ENCODE data around the gene PCDHA1. TPM values are rescaled to one million over a fixed set of nuclear protein-coding genes. Genes with fewer than 3 reads are reported as not detected.

The PCDHA1 gene
- total RNA-seq, 2 experiments from 2014 or later: not detected

GRCh38 chr5:140857177-140857986, 71.4 kb downstream of the PCDHA1 start:
- BruUV-seq (replicated peaks): no TSS peak
- H3K27ac ChIP-seq (ENCODE audit: low read depth, low read length, poor library complexity, severe bottlenecking): no peak overlapping the region
- no peaks in the 10 kb centered on the region for H3K4me1 ChIP-seq (ENCODE audit: insufficient read depth, low read length, poor library complexity, severe bottlenecking)
- H3K4me3 ChIP-seq (ENCODE audit: low read depth, low read length, poor library complexity, severe bottlenecking): no peak overlapping the region
- POLR2A ChIA-PET: no interaction called here
- no peak for DNase-seq (ENCODE audit: low spot score)
- no peaks in the 10 kb centered on the region for H3K9me3 ChIP-seq (ENCODE audit: low read length)
- H4K20me1 ChIP-seq (ENCODE audit: insufficient read depth, low read length): no peaks in the 10 kb centered on the region
- no peaks in the 10 kb centered on the region for H3K36me3 ChIP-seq (ENCODE audit: insufficient read depth, low read length)
- H3K9me2 ChIP-seq (ENCODE audit: insufficient read depth, low read length): no peaks in the 10 kb centered on the region
- no peaks in the 10 kb centered on the region for H3K79me2 ChIP-seq (ENCODE audit: insufficient read depth, low read depth, low read length)
- CTCF ChIA-PET (ENCODE audit: unreplicated experiment): no interaction called here
- intact Hi-C loops (cut with micrococcal nuclease; ENCODE audit: unreplicated experiment): no loop called here
- no peak overlapping the region for H3K4me2 ChIP-seq (ENCODE audit: low read length)
- TF ChIP-seq EZH2phosphoT487 (IDR thresholded peaks at IDR 0.05; ENCODE audit: borderline replicate concordance, low read depth, low read length) (no peak), CTCF (conservative IDR thresholded peaks at IDR 0.05; ENCODE audit: low read length) (no peak)
- no peak overlapping the region for H2AFZ ChIP-seq (ENCODE audit: low read length)

- no peaks in the 10 kb centered on the region for H4K20me1 ChIP-seq (ENCODE audit: insufficient read depth, low read length)
- no peak overlapping the region for H2AFZ ChIP-seq (ENCODE audit: low read length)
- no peaks in the 10 kb centered on the region for H3K36me3 ChIP-seq (ENCODE audit: insufficient read depth, low read length)
- H3K79me2 ChIP-seq (ENCODE audit: insufficient read depth, low read depth, low read length): no peaks in the 10 kb centered on the region
- no peak for DNase-seq (ENCODE audit: low spot score)
- no TSS peak for BruUV-seq (replicated peaks)
- no peak overlapping the region for H3K27ac ChIP-seq (ENCODE audit: low read depth, low read length, poor library complexity, severe bottlenecking)
- no peaks in the 10 kb centered on the region for H3K9me2 ChIP-seq (ENCODE audit: insufficient read depth, low read length)
- TF ChIP-seq EZH2phosphoT487 (IDR thresholded peaks at IDR 0.05; ENCODE audit: borderline replicate concordance, low read depth, low read length) (no peak), CTCF (conservative IDR thresholded peaks at IDR 0.05; ENCODE audit: low read length) (no peak)
- ChIA-PET CTCF (ENCODE audit: unreplicated experiment) (no interaction called here), POLR2A (no interaction called here)
- no peaks in the 10 kb centered on the region for H3K4me1 ChIP-seq (ENCODE audit: insufficient read depth, low read length, poor library complexity, severe bottlenecking)
- H3K4me3 ChIP-seq (ENCODE audit: low read depth, low read length, poor library complexity, severe bottlenecking): no peak overlapping the region
- no peak overlapping the region for H3K4me2 ChIP-seq (ENCODE audit: low read length)
- intact Hi-C loops (cut with micrococcal nuclease; ENCODE audit: unreplicated experiment): no loop called here
- H3K9me3 ChIP-seq (ENCODE audit: low read length): no peaks in the 10 kb centered on the region
These were observed 72.0 kb downstream of the PCDHA1 start for GRCh38 chr5:140857987-140858240.

GRCh38 chr5:140862441-140863295, 76.7 kb downstream of the PCDHA1 start:
- no peak for TF ChIP-seq EZH2phosphoT487 (IDR thresholded peaks at IDR 0.05; ENCODE audit: borderline replicate concordance, low read depth, low read length)
- TF ChIP-seq CTCF (conservative IDR thresholded peaks at IDR 0.05; ENCODE audit: low read length): no peak
- Histone ChIP-seq H3K9me3 (ENCODE audit: low read length) (no peaks in the 10 kb centered on the region), H3K4me3 (ENCODE audit: low read depth, low read length, poor library complexity, severe bottlenecking) (no peak overlapping the region), H4K20me1 (ENCODE audit: insufficient read depth, low read length) (no peaks in the 10 kb centered on the region), H3K36me3 (ENCODE audit: insufficient read depth, low read length) (no peaks in the 10 kb centered on the region), H3K79me2 (ENCODE audit: insufficient read depth, low read depth, low read length) (no peaks in the 10 kb centered on the region), H3K4me2 (ENCODE audit: low read length) (no peak overlapping the region), H2AFZ (ENCODE audit: low read length) (no peak overlapping the region), H3K27ac (ENCODE audit: low read depth, low read length, poor library complexity, severe bottlenecking) (no peak overlapping the region), H3K4me1 (ENCODE audit: insufficient read depth, low read length, poor library complexity, severe bottlenecking) (no peaks in the 10 kb centered on the region), H3K9me2 (ENCODE audit: insufficient read depth, low read length) (no peaks in the 10 kb centered on the region)
- DNase-seq (ENCODE audit: low spot score): no peak
- intact Hi-C loops (cut with micrococcal nuclease; ENCODE audit: unreplicated experiment): no loop called here
- BruUV-seq (replicated peaks): no TSS peak
- ChIA-PET CTCF (ENCODE audit: unreplicated experiment) (no interaction called here), POLR2A (no interaction called here)
